ENCODE data around the gene IRF5.

IRF5 gene

GRCh38 chr7:128919881-128920799 lies 17.6 kb upstream of the IRF5 start:
- Histone ChIP-seq H3K27ac (ENCODE audit: low read depth, low read length) (no peak overlapping the region), H3K4me3 (ENCODE audit: low read length) (no peak overlapping the region), H3K9ac (ENCODE audit: low read length) (no peak overlapping the region), H3K4me1 (ENCODE audit: control insufficient read depth, insufficient read depth, low read length) (no peaks in the 10 kb centered on the region), H3K36me3 (ENCODE audit: control insufficient read depth, insufficient read depth, low read length) (no peaks in the 10 kb centered on the region), H3K27me3 (ENCODE audit: control insufficient read depth, insufficient read depth, low read length) (peaks cover 6% of the 10 kb centered on the region)

DNA sequence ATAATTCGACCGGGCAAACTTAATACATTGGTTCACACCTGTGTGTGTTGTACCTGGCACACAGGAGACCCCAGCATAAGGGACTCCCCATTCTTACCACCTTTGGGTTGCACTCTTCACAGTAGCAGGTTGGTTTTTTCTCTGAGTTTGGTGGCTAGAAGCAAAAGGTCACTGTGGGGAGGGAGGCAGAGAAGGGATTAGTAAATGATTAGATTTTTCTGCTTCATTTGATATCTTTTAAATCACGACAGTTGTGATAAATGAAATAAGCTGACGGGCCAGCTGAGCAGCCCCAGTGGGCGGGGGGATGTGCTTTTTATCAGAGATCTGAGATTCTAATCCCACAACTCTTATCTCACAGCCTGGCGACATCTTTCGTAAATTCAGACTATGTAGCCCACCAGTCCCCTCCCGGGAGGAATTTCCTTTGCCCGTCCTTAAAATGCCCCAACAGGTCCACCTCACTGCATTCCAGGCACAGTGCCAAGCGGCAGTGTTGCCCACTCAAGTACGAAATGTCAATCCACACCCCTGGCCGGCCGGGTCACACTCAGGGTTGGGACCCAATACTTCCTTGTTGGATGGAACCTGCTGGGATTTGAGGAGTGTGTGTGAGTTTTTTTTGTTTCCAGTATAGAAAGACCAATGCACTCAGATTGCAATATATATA lies 16.7 kb upstream of the IRF5 start:
- no peaks in the 10 kb centered on the region for H3K36me3 ChIP-seq (ENCODE audit: control insufficient read depth, insufficient read depth, low read length)
- no peak overlapping the region for H3K27ac ChIP-seq (ENCODE audit: low read depth, low read length)
- H3K27me3 ChIP-seq (ENCODE audit: control insufficient read depth, insufficient read depth, low read length) = peaks cover 3% of the 10 kb centered on the region
- H3K9ac ChIP-seq (ENCODE audit: low read length) = no peak overlapping the region
- H3K4me3 ChIP-seq (ENCODE audit: low read length) = no peak overlapping the region
- H3K4me1 ChIP-seq (ENCODE audit: control insufficient read depth, insufficient read depth, low read length) = no peaks in the 10 kb centered on the region

DNA sequence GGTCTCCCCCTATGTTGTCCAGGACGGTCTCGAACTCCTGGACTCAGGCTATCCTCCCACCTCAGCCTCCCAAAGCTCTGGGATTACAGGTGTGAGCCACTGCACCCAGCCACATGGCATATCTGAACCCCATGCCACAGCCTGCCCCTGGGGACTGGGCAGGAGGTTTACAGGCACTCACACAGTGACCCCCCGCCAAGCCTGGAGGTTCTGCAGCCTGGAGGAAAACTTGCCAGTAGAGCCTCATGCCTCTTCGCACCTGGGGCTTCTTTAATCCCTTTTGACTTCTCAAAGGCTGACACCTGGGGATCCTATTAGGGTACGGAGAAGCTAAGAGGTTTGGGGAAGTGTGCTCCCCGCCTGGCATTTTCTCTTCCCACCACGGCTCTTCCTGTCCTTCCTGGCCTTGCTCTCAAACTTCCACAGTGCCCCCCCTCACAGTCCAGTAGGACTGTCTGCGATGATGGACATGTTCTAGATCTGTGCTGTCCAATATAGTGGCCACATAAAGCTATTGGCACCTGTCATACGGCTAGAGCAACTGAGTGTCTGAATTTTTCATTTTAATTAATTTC lies 15.8 kb upstream of the IRF5 start:
- H3K4me1 ChIP-seq (ENCODE audit: control insufficient read depth, insufficient read depth, low read length) = no peaks in the 10 kb centered on the region
- H3K9ac ChIP-seq (ENCODE audit: low read length) = no peak overlapping the region
- no peaks in the 10 kb centered on the region for H3K36me3 ChIP-seq (ENCODE audit: control insufficient read depth, insufficient read depth, low read length)
- no peaks in the 10 kb centered on the region for H3K27me3 ChIP-seq (ENCODE audit: control insufficient read depth, insufficient read depth, low read length)
- H3K27ac ChIP-seq (ENCODE audit: low read depth, low read length) = no peak overlapping the region
- H3K4me3 ChIP-seq (ENCODE audit: low read length) = no peak overlapping the region

DNA sequence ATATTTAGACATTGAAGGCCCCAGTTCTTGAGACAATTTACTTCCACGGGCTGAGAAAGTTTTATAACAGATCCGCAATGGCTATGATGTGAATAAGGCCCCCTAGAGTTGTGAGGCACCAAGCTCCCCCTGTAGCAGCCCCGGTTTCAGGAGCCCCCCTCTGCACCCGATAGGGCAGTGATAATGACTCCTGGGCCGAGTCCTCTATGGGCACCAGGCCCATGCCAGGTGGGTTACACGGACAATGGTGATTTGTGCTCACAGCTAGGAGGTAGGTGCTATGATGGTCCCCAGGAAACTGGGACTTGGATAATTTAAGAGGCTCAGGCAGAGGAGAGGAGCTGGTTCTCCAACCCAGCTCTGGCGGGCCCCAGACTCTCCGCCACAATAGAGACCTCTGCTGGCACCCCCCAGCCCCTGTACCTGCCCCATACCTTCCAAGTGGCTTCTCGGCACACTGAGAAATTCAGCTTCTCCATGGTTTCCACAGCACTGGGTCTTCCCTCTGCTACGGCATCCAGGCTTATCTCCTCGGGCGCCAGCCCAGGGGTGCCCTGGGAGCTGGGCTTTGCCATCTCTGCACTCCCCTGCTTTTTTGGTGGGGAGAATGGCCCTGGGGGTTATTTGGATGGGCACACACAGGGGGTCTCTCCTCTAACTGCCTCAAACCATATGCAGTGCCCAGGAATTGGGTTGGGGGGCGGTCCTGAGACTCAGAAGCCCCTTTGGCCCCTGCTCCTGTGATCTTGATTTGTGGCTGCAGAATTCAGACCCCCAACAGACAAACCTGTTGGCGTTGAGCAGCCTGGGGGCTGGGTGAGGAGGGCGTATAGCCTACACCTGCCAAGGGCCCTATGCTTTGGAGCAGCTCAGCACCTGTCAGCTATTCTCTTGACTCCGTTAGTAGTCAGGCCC lies 15.0 kb upstream of the IRF5 start:
- H3K4me3 ChIP-seq (ENCODE audit: low read length) = no peak overlapping the region
- no peaks in the 10 kb centered on the region for H3K36me3 ChIP-seq (ENCODE audit: control insufficient read depth, insufficient read depth, low read length)
- no peaks in the 10 kb centered on the region for H3K4me1 ChIP-seq (ENCODE audit: control insufficient read depth, insufficient read depth, low read length)
- no peak overlapping the region for H3K27ac ChIP-seq (ENCODE audit: low read depth, low read length)
- H3K9ac ChIP-seq (ENCODE audit: low read length) = no peak overlapping the region
- H3K27me3 ChIP-seq (ENCODE audit: control insufficient read depth, insufficient read depth, low read length) = no peaks in the 10 kb centered on the region

DNA sequence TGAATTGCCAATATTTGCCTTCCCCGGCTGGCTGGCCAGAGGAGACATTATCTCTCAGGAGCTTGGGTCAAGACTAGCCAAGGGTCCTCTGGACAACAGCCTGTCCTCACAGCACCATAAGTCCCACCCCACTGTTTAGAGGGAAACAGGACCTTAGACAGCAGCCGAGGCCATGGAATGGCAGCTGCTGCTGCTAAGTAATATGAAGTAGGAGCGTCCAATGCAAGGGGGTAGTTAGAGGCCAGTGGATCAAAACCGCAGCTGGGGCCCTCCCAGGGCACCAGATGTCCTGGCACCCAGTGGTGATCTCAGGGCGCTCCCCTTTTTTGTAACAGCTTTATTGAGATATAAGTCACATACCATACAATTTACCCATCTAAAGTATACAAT lies 14.3 kb upstream of the IRF5 start:
- no peaks in the 10 kb centered on the region for H3K4me1 ChIP-seq (ENCODE audit: control insufficient read depth, insufficient read depth, low read length)
- H3K27me3 ChIP-seq (ENCODE audit: control insufficient read depth, insufficient read depth, low read length) = no peaks in the 10 kb centered on the region
- H3K4me3 ChIP-seq (ENCODE audit: low read length) = no peak overlapping the region
- H3K36me3 ChIP-seq (ENCODE audit: control insufficient read depth, insufficient read depth, low read length) = no peaks in the 10 kb centered on the region
- no peak overlapping the region for H3K27ac ChIP-seq (ENCODE audit: low read depth, low read length)
- H3K9ac ChIP-seq (ENCODE audit: low read length) = no peak overlapping the region

DNA sequence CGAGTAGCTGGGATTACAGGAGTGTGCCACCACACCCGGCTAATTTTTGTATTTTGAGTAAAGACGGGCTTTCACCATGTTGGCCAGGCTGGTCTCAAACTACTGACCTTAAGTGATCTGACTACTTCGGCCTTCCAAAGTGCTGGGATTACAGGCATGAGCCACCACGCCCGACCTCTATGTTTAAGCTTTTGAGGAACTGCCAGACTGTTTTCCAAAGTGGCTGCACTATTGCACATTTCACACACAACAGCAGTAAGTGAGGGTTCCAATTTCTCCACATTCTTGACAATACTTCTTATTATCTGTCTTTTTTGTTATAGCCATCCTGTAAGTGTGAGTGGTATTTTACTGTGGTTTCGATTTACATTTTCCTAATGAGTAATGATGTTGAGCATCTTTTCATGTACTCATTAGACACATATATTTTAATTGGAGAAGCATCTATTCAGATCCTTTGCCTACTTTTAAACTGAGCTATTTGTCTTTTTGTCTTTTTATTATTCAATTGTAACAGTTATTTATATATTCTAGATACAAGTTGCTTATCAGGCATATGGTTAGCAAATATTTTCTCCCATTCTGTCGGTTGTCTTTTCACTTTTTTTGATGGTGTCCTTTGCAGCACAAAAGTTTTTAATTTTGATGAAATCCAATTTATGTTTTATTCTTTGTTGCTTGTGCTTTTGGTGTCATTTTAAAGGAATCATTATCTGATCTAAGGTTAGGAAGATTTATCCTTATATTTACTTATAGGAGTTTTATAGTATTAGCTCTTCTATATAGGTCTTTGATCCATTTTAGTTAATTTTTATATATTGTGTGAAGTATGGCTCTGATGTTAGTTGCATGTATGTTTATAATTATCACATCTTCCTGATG lies 12.8 kb upstream of the IRF5 start:
- Histone ChIP-seq H3K27ac (ENCODE audit: low read depth, low read length) (no peak overlapping the region), H3K27me3 (ENCODE audit: control insufficient read depth, insufficient read depth, low read length) (no peaks in the 10 kb centered on the region), H3K9ac (ENCODE audit: low read length) (no peak overlapping the region), H3K4me3 (ENCODE audit: low read length) (no peak overlapping the region), H3K4me1 (ENCODE audit: control insufficient read depth, insufficient read depth, low read length) (no peaks in the 10 kb centered on the region), H3K36me3 (ENCODE audit: control insufficient read depth, insufficient read depth, low read length) (no peaks in the 10 kb centered on the region)

- no peaks in the 10 kb centered on the region for H3K27me3 ChIP-seq (ENCODE audit: control insufficient read depth, insufficient read depth, low read length)
- H3K4me3 ChIP-seq (ENCODE audit: low read length) = no peak overlapping the region
- no peaks in the 10 kb centered on the region for H3K36me3 ChIP-seq (ENCODE audit: control insufficient read depth, insufficient read depth, low read length)
- H3K9ac ChIP-seq (ENCODE audit: low read length) = no peak overlapping the region
- no peak overlapping the region for H3K27ac ChIP-seq (ENCODE audit: low read depth, low read length)
- no peaks in the 10 kb centered on the region for H3K4me1 ChIP-seq (ENCODE audit: control insufficient read depth, insufficient read depth, low read length)
These were observed 9.4 kb upstream of the IRF5 start for GRCh38 chr7:128928159-128928813.

- H3K27ac ChIP-seq (ENCODE audit: low read depth, low read length) = no peak overlapping the region
- no peaks in the 10 kb centered on the region for H3K4me1 ChIP-seq (ENCODE audit: control insufficient read depth, insufficient read depth, low read length)
- no peaks in the 10 kb centered on the region for H3K36me3 ChIP-seq (ENCODE audit: control insufficient read depth, insufficient read depth, low read length)
- no peak overlapping the region for H3K9ac ChIP-seq (ENCODE audit: low read length)
- H3K4me3 ChIP-seq (ENCODE audit: low read length) = no peak overlapping the region
- no peaks in the 10 kb centered on the region for H3K27me3 ChIP-seq (ENCODE audit: control insufficient read depth, insufficient read depth, low read length)
These were observed 8.6 kb upstream of the IRF5 start for GRCh38 chr7:128928882-128929788.

DNA sequence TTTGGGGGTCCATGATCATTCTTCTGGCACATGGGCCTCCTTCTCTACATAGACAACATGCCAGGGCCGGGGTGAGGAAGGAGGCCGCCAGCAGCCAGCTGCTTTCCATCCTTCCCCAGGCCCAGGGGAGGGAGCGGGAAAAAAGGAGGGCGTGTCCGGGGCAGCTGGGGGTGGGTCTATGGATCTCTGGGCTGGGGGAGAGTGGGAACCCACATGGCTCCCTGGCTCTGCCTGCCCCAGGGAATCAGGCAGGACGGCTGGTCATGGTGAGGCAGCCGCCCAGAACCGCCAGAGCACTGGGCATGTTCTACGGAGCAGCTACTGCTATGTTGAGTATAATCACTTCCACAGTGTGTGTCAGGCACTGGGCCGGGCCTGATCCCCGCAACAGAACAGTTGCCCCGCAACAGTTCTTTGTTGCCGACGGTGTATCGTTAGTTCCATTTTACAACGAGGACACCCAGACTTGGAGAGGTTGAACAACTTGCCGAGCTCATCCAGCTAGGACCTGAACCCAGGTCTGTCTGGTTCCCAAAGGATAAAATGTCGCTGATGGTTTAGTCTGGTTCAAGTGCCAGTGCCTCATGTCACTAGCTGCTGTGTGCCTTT lies 6.4 kb upstream of the IRF5 start:
- Histone ChIP-seq H3K27me3 (ENCODE audit: control insufficient read depth, insufficient read depth, low read length) (no peaks in the 10 kb centered on the region), H3K4me1 (ENCODE audit: control insufficient read depth, insufficient read depth, low read length) (no peaks in the 10 kb centered on the region), H3K27ac (ENCODE audit: low read depth, low read length) (no peak overlapping the region), H3K9ac (ENCODE audit: low read length) (no peak overlapping the region), H3K36me3 (ENCODE audit: control insufficient read depth, insufficient read depth, low read length) (no peaks in the 10 kb centered on the region), H3K4me3 (ENCODE audit: low read length) (no peak overlapping the region)
